Measurements from ENCODE around the gene SFPQ.

DNA sequence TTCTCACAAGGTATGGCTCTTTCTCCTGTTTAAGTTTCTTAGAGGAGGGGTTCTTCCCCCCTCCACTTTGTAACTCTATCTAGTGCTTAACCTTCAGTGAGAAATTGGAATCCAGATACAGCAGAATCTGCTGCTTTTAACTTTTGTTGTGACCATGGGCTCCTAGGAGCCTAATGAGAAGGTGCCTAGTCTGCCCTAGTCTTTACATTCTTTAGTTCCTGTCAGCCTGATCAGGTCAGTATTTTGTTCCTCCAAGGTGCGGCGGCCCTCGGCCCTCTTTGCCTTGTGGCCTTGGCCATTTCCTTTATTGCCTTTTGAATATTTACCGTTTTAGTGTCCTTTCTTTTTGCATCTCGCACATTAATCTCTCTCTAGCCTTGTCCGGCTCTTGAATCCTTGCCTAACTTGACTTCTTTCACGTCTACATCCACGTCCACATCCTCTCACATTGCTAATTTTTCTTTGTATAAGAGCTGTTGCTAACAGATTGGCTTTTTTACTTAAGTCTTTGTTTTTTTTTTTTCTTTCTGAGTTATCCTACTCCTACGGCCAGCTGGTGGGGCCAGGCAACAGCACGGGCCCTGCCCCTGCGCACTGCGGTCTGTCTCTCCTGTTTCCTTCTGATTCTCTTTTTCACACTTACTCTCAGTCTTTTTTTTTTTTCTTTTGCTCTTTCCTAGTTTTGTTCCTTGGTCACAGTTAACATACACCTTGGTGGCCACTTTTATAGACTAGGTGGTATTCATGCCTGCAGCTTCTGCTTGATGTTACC lies 49.0 kb downstream of the SFPQ start:
- TF ChIP-seq, protein P1, sequence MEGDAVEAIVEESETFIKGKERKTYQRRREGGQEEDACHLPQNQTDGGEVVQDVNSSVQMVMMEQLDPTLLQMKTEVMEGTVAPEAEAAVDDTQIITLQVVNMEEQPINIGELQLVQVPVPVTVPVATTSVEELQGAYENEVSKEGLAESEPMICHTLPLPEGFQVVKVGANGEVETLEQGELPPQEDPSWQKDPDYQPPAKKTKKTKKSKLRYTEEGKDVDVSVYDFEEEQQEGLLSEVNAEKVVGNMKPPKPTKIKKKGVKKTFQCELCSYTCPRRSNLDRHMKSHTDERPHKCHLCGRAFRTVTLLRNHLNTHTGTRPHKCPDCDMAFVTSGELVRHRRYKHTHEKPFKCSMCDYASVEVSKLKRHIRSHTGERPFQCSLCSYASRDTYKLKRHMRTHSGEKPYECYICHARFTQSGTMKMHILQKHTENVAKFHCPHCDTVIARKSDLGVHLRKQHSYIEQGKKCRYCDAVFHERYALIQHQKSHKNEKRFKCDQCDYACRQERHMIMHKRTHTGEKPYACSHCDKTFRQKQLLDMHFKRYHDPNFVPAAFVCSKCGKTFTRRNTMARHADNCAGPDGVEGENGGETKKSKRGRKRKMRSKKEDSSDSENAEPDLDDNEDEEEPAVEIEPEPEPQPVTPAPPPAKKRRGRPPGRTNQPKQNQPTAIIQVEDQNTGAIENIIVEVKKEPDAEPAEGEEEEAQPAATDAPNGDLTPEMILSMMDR (IDR thresholded peaks at IDR 0.05; ENCODE audit: borderline replicate concordance, extremely low read depth, low read length, poor library complexity, severe bottlenecking) = no peak
- TF ChIP-seq EZH2 (IDR thresholded peaks at IDR 0.05; ENCODE audit: borderline replicate concordance, low read depth, low read length, severe bottlenecking) = no peak

Measured in DND-41 (cell line).